GM19455 (cell line): Measurements from ENCODE around the gene KLF11.
"Not testable (repeated sequence)": the region's sequence is repeated elsewhere in the genome, so short reads cannot be mapped to it uniquely, and the experiment has no call there.

Source experiments
- ATAC-seq: cut with Tn5 transposase; IDR thresholded peaks from one replicate; pipeline ENCODE4 v1.9.1; 2021; ENCODE audit not compliant: unreplicated experiment

Gene KLF11

GRCh38 chr2:10022966-10023662 lies 20.2 kb upstream of the KLF11 start:
- ATAC-seq: no peak

DNA sequence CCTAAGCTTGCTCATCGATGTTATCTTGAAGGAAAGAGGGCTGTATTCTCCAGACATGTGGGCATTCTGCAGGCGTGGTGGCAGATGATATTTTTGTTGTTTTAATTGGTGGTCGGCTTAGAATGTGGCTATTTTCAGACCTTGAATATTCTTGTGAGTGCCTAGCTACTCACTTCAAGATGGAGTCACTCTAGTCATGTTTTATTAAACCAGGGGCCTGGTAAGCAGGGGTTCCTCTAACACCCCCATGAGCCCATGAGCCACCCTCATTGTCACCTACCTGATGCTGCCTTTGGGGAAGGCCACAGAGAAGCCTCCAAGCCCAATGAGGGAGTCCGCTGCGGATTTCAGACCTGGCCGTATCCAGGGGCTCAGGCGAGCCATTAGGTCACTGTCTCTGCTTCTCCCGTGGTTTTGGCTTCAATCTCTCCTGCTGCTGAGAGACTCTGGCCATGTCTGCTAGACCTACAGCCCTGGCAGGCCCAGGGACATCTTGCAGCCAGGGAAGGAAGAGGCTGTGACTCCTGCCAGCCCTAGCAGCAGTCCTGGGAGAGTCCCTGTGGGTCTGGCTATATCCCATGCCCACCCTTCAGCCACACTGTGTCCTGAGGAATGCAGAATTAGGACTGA lies 16.3 kb upstream of the KLF11 start:
- no peak for ATAC-seq

DNA sequence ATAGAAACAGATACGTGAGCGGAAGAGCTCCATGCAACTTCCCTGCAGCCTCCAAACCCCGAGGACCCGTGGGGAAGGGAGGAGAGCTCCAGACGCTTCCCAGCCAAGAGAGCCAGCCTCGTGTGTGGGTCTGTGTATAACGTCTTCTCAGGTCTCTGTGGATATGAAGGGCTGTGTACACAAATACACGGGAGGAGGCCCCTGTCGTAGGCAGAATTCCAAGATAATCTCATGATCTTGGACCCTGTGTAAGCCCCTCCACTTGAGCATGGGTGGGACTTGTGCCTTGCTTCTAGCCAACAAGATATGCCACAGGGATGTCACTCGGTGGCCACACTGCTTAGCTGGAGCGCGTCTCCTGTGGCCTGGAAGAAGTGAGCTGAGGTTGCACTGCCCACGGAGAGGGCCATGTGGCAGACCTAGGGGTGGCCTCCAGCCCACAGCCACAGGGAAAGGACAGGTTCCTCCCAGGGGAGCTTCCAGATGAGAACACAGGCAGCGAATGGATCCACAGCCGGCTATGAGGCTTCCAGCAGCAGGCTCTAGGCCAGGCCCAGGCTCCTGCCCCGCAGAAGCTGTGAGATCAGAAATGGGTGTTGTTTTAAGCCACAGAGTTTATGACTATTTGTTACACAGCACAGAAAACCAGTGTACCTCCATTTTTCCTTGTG lies 15.6 kb upstream of the KLF11 start:
- ATAC-seq: no peak

DNA sequence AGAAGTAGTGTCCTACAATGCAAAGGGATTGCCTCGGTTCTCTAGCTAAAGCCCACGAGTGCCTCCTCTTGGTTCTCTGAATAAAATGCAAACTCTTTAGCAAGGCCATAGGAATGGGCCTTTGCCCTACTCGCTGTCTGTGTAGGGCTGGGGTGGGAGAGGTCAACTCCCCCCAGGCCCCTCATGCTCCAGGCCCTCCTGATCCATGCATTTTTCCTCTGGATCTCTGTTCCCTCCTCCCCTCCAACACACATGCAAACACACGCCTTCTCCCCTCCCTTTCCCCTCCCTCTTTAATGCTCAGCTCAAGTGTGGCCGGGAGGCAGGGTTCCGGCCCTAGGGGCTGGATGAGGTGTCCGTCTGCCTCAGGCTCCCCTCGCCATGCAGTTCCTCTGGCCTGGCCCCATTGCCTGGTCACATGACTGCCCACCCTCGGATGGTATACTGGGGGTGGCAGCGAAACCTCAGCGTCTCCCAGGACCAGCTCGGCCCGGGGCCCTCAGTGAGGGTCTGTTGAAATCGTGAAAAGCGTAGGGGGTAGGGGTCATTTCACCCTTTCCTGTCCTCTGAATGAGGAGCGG lies 14.9 kb upstream of the KLF11 start:
- ATAC-seq: no peak

DNA sequence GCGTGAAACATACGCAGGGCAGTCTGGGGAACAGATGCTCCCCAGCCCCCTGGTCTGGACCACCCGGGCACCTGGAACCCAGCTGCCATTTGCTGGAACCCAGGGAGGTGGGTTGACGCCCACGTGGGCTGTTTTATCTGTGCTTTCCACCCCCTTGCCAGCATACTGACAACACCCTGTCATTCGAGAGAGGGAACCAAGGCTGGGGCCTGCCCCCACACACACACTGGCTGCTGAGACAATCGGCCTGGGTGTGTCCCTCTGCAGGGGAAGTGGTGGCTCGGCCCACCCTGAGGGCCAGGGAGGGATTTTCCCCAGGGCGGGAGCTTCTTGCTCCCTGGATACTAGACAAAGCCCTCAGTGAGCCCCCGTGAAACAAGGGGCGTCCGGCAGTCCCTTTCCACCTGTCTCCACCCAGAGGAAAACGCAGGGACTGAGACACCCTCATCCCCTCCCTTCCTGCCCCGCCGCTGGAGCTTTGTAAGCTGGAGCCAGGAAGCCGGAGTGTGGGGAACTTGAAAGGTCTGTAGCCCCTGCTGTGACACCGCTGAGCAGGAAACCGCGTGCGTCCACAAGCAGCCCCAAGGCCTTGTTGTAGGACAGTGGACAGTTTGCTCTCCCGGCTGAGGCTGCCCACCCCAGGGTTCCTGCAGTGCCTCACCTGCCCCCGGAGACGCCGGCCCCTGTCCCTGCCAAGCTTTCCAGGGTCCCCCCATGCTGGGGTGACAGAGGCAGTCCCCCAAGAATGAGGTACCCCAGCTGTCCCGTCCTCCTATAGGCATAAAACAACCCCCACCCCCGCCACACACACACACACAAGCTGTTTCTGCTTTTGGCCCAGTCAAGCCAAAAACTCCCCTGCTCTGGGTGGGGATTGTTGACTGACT lies 14.1 kb upstream of the KLF11 start:
- peak; percentile 54 for ATAC-seq

GRCh38 chr2:10029875-10030223 lies 13.5 kb upstream of the KLF11 start:
- no peak for ATAC-seq

GRCh38 chr2:10030311-10030736 lies 13.0 kb upstream of the KLF11 start:
- no peak for ATAC-seq

- not testable (repeated sequence) for ATAC-seq
These were observed 12.6 kb upstream of the KLF11 start for GRCh38 chr2:10030798-10031197.

GRCh38 chr2:10031886-10032745 lies 11.2 kb upstream of the KLF11 start:
- ATAC-seq: no peak

GRCh38 chr2:10032746-10033105 lies 10.6 kb upstream of the KLF11 start:
- ATAC-seq: no peak

DNA sequence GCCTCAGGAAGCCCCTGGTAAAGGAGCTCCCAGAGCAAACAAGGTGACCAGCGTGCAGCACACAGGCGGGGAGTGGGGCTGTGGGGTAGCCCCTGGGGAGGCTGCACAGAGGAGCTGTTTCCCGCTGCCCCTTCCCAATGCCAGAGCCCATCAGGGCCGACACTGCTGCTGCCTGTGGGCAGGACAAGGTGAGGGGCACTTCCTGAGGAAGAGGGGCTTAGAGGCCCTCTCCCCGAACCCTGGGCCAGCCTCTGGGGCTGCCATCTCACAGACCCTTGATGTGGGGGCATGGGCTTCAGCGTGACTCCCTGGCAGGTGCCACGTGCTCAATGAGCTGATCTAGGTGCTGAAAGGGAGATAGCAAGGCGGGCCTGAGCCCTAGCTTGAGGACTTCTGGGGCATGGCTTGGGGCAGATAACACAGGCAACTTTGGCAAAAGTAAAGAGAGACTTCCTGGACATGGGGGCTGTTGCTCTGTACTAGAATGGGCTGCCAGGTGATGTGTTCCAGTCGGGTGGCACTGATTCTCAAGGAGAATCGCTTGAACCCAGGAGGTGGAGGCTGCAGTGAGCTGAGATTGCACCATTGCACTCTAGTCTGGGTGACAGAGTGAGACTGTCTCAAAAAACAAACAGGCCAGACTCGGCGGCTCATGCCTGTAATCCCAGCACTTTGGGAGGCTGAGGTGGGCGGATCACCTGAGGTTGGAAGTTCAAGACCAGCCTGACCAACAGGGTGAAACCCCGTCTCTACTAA lies 9.9 kb upstream of the KLF11 start:
- ATAC-seq: no peak

DNA sequence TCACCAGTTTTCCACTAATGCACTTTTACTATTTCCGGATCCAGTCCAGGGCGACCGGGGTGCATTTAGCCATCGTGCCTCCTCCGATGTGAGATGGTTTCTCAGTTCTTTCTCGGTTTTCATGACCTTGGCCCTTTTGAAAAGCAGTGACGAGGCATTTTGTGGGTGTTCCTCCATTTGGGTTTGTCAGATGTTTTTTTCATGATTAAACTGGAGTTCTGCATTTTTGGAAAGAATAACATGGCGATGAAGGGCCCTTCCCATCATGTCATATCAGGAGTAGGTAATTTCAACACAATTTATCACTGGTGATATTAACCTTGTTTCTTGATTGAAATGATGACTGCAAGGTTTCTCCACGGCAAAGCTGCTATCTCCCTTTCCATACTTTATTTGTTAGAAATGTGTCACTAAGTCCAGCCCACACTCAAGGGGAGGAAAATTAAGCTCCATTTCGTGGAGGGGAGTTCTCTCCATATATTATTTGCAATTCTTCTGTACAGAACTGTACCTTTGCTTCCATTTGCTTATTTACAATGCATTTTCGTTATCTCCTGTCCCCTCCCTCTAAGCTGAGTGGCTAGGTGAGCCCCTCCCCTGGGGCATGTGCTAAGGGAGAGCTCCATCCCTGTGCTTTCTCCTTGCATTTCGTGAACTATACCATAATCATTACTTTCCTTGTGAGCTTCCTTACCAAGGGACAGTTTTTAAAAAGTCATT lies 8.9 kb upstream of the KLF11 start:
- ATAC-seq: no peak

DNA sequence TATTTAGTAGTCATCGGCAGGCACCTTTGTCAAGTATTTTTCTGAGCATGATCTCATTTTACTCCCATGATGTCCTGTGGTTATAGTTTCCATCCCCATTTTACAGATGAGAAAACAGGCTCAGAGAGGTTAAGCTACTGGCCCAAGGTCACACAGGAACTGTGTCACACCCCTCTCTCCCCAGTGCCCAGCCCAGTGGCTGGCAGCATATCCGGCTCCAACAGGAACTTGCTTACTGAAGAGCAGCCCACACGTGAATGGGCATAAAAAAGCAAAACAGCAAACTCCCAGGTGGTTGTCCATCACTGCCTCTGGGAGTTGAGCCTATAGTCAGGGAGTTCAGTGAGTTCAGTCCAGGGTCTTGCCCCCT lies 8.3 kb upstream of the KLF11 start:
- ATAC-seq: no peak

- ATAC-seq: no peak
These were observed 7.7 kb upstream of the KLF11 start for GRCh38 chr2:10035633-10036032.

- no peak for ATAC-seq
These were observed 7.1 kb upstream of the KLF11 start for GRCh38 chr2:10036095-10036884.

DNA sequence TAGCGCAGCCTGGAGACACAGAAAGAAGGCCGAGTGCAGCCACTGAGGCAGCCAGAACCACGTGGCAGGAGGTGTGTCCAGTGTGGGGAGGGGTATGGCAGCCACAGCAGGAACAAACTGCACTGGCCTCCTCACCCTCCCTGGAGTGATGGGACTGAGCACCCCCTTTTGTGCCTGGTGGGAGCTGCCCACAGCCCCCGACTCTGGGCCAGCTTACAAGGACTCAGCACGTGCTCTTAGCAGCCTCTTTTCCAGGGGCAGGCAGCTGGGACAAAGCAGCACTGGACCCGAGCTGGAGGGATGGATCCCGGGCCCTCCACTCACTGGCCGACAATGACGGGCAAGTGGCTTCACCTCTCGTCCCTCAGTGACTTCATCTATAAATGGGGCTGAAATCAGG lies 5.2 kb upstream of the KLF11 start:
- no peak for ATAC-seq

- no peak for ATAC-seq
These were observed 4.6 kb upstream of the KLF11 start for GRCh38 chr2:10038716-10039115.
